Measurements from ENCODE around the gene ZKSCAN5. TPM values are rescaled to one million over a fixed set of nuclear protein-coding genes. Genes with fewer than 3 reads are reported as not detected.

The ZKSCAN5 gene
- total RNA-seq, 1 experiment from 2014 or later, result 10.2 TPM

DNA sequence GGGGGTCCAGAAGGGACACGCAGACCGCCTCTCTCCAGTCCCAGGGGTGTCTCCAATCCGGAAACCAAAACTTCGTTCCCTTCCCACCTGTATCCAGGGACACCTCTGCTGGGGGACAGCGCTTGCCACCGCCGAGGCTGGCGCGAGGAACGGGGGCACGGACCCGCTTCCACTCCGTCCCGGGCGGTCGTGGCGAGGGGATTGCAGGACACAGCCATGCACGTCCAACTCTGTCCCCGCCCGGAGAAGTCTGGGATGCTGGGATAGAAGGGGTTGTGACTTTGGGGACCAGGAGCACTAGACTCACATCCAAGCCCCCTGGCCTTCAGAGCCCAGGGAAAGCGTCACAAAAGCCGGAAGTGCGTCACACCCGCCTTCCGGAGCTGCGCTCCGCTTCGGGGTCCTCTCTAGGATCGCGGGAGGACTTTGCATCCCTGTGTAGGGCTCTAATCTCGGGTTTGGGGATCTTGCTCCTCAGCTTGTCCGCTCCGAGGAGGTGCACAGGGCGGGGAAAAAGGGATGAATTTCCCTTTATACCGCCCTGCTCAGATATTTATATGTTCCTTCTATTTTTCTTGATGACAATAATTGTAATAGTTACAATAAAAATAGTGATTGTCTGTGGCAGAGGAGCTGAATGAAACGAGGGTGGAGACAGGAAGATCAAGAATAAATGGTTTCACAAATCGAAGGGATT is 47.5 kb downstream of the ZKSCAN5 start, which contains the start of gene FAM200A:
Gene FAM200A (minus strand): TSS at position 348 of the 697 bp plus-strand sequence. CDS start 3,707 bp downstream, outside the sequence.
- Histone ChIP-seq H3K79me2 (ENCODE audit: insufficient read depth, low read length) (peaks cover 19% of the 10 kb centered on the region), H3K27me3 (ENCODE audit: insufficient read depth, low read length) (no peaks in the 10 kb centered on the region), H3K36me3 (ENCODE audit: control insufficient read depth in 1 of 2, insufficient read depth in 2 of 2, low read length in 2 of 2) (peaks cover 2 to 3% of the 10 kb centered on the region in 2 experiments; a peak in 2 of 4 replicates), H2AFZ (ENCODE audit: low read depth, low read length, poor library complexity, severe bottlenecking) (peak within 1 kb of the TSS; percentile 82), H3K4me2 (ENCODE audit: low read length) (peak within 1 kb of the TSS; percentile 86), H4K20me1 (ENCODE audit: insufficient read depth) (no peaks in the 10 kb centered on the region), H3K9me3 (ENCODE audit: control insufficient read depth in 1 of 2, insufficient read depth in 1 of 2, low read depth in 1 of 2, low read length in 2 of 2) (no peaks in the 10 kb centered on the region), H3K4me1 (ENCODE audit: control insufficient read depth in 1 of 2, insufficient read depth in 2 of 2, low read length in 2 of 2) (peaks cover 3 to 17% of the 10 kb centered on the region in 2 experiments; a peak in 3 of 4 replicates), H3K9ac (ENCODE audit: low read length) (peak within 1 kb of the TSS; percentile 88), H3K9me2 (ENCODE audit: insufficient read depth) (no peaks in the 10 kb centered on the region), H3K4me3 (replicated peaks in 1 of 2; ENCODE audit: low read depth in 1 of 2, low read length in 2 of 2) (peak within 1 kb of the TSS; percentile 69 to 79), H3K27ac (ENCODE audit: low read depth, low read length) (peak within 1 kb of the TSS; percentile 38)
- intact Hi-C loops (cut with micrococcal nuclease), result loop anchor here (2.0 kb wide), 1 partner anchor 47 kb away; the partner anchor contains the start of gene ZKSCAN5
- DNase-seq (ENCODE audit: low read depth, low spot score) (peak; percentile 92), ATAC-seq (peak; percentile 98)
- ChIA-PET RAD21 (ENCODE audit: low non-redundant PET in 1 of 2, low total read pairs in 2 of 2, uncharacterized antibody in 2 of 2, unreplicated experiment in 2 of 2) (no interaction called here), CTCF (no interaction called here), POLR2A (interaction anchor here (1.0 to 1.2 kb wide), 2 partner anchors 47 to 80 kb away, joined by 3 read pairs; partner anchors contain the start of gene ZKSCAN5)
- no TSS peak for BruUV-seq (replicated peaks)
- peak; percentile 95 for TF ChIP-seq POLR2AphosphoS5 (IDR thresholded peaks at IDR 0.05; ENCODE audit: low read depth, low read length)
- peak; percentile 63 for TF ChIP-seq CBX3 (IDR thresholded peaks at IDR 0.05; ENCODE audit: low read depth)
- no peak; the same call in 1 of the 2 replicates for TF ChIP-seq SRF (IDR thresholded peaks at IDR 0.05; ENCODE audit: low read depth)
- TF ChIP-seq FOSL1 (IDR thresholded peaks at IDR 0.05; ENCODE audit: low read depth), result no peak
- no peak for TF ChIP-seq YY1 (IDR thresholded peaks at IDR 0.05; ENCODE audit: extremely low read depth, insufficient replicate concordance, low read depth, low read length)
- TF ChIP-seq, protein P1, sequence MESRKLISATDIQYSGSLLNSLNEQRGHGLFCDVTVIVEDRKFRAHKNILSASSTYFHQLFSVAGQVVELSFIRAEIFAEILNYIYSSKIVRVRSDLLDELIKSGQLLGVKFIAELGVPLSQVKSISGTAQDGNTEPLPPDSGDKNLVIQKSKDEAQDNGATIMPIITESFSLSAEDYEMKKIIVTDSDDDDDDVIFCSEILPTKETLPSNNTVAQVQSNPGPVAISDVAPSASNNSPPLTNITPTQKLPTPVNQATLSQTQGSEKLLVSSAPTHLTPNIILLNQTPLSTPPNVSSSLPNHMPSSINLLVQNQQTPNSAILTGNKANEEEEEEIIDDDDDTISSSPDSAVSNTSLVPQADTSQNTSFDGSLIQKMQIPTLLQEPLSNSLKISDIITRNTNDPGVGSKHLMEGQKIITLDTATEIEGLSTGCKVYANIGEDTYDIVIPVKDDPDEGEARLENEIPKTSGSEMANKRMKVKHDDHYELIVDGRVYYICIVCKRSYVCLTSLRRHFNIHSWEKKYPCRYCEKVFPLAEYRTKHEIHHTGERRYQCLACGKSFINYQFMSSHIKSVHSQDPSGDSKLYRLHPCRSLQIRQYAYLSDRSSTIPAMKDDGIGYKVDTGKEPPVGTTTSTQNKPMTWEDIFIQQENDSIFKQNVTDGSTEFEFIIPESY (IDR thresholded peaks at IDR 0.05; ENCODE audit: extremely low read depth, insufficient replicate concordance, low read length), result no peak
- no peak for TF ChIP-seq TCF7L2 (IDR thresholded peaks at IDR 0.05; ENCODE audit: borderline replicate concordance, extremely low read depth, insufficient read depth, insufficient read length)
- TF ChIP-seq ATF3 (IDR thresholded peaks at IDR 0.05), result no peak
- TF ChIP-seq, protein P2, sequence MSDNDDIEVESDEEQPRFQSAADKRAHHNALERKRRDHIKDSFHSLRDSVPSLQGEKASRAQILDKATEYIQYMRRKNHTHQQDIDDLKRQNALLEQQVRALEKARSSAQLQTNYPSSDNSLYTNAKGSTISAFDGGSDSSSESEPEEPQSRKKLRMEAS (IDR thresholded peaks at IDR 0.05), result peak; percentile 50; the same call in 1 of the 2 replicates
- no peak for TF ChIP-seq ZNF274 (IDR thresholded peaks at IDR 0.05; ENCODE audit: low read depth, low read length)
- TF ChIP-seq POLR2A (IDR thresholded peaks at IDR 0.05; ENCODE audit: borderline replicate concordance, extremely low read depth, insufficient read depth, insufficient read length), result peak; percentile 88
- TF ChIP-seq RAD21 (IDR thresholded peaks at IDR 0.05; ENCODE audit: low read depth), result no peak
- TF ChIP-seq EGR1 (IDR thresholded peaks at IDR 0.05; ENCODE audit: low read depth), result no peak
- TF ChIP-seq EZH2 (IDR thresholded peaks at IDR 0.05), result no peak
- no peak for TF ChIP-seq CTCF (IDR thresholded peaks at IDR 0.05 in 2 of 3, conservative IDR thresholded peaks at IDR 0.05 in 1 of 3; ENCODE audit: borderline replicate concordance in 1 of 3, insufficient read depth in 1 of 3, low read depth in 2 of 3, low read length in 2 of 3)
- TF ChIP-seq SIN3A (IDR thresholded peaks at IDR 0.05; ENCODE audit: low read depth), result peak; percentile 70
- no peak for TF ChIP-seq REST (IDR thresholded peaks at IDR 0.05; ENCODE audit: low read depth)
- TF ChIP-seq CEBPB (IDR thresholded peaks at IDR 0.05; ENCODE audit: low read depth), result no peak
- TF ChIP-seq SP1 (IDR thresholded peaks at IDR 0.05; ENCODE audit: low read depth), result peak; percentile 41; the same call in 1 of the 2 replicates

Measured in HCT116 (cell line).